Measurements from ENCODE around the gene PARD6B.

GRCh38 chr20:50688256-50688975 lies 43.0 kb upstream of the PARD6B start:
- TF ChIP-seq POLR2A (IDR thresholded peaks at IDR 0.05) = no peak
- no peak for TF ChIP-seq POLR2AphosphoS5 (IDR thresholded peaks at IDR 0.05)

Measured in breast epithelium (tissue), 3 donors.